HG02798 (cell line): ENCODE data around the gene HDAC4.

Experiments
- ATAC-seq: cut with Tn5 transposase; IDR thresholded peaks from one replicate; pipeline ENCODE4 v1.9.1; 2021; ENCODE audit warnings: mild to moderate bottlenecking; ENCODE audit not compliant: unreplicated experiment, poor library complexity

Gene HDAC4

DNA sequence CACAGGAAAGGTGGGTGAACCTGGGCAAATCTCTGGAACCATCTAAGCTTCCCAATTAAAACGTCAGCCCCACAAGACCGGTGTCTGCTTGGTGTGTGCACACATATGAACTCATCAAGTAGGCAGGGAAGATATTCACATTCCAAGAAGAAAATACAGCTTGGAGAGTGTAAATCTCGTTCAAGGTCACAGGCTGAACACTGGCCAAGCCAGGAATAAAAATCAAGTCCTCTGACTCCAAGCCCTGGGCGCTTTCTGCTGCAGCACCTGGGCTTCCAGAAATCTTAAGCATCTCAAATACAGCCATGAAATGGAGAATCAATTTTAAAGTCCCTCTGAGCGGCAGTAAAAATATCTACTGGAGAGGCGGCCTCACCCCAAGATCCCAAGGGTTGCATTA, 402.0 kb downstream of the HDAC4 start:
- no peak for ATAC-seq
